ENCODE measurements around the gene MAP3K2. TPM values are rescaled to one million over a fixed set of nuclear protein-coding genes. Genes with fewer than 3 reads are reported as not detected.

Gene MAP3K2
- total RNA-seq, 3 donors from 2014 or later (not counting 1 experiment from before 2014, with no cell fraction given) = 99.4 to 109 (median 106) TPM

DNA sequence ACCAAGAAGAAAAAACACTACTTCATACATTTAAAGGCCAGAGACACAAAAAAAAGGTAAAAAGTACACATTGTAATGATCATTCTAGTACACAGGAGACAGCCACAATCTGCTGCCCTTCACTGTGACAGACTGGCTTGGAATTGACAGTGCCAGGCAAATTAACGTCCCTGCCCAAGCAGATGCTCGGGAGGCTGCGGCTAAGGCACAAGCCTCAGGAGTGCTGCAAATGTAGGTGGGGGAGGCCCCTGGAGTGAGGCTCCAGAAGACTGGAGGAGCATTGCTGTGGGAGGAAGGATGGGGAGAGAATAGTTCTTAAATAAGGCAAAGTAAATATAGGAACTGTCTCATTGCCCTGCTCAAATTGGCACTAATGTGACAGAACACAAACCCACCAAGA, 112.4 kb downstream of the MAP3K2 start:
- Mint-ChIP-seq H3K36me3 (peaks cover 16% of the 10 kb centered on the region), H3K27ac (peak overlapping the region in 1 of 2 donors; percentile 2), H3K4me3 (no peak overlapping the region), H3K9me3 (no peaks in the 10 kb centered on the region), H3K27me3 (ENCODE audit: low read depth in 2 of 2) (no peaks in the 10 kb centered on the region), H3K4me1 (peaks cover 0 to 12% of the 10 kb centered on the region in 2 donors)
- ATAC-seq = no peak
- no peaks in the 10 kb centered on the region for H3K27me3 ChIP-seq (ENCODE audit: control insufficient read depth, insufficient read depth, low read length)
- H3K9me3 ChIP-seq (ENCODE audit: control insufficient read depth, insufficient read depth, low read length) = no peaks in the 10 kb centered on the region
- H3K27ac ChIP-seq (ENCODE audit: low read length) = no peak overlapping the region
- intact Hi-C loops (cut with micrococcal nuclease) = no loop called here
- peaks cover 84% of the 10 kb centered on the region for H3K36me3 ChIP-seq (ENCODE audit: control insufficient read depth, insufficient read depth, low read length)
- WGBS (ENCODE audit: insufficient coverage) = 100% methylated on average over 3 of the region's 3 CpGs
- DNase-seq = no peak
- TF ChIP-seq CTCF (IDR thresholded peaks at IDR 0.05) = no peak
- no peaks in the 10 kb centered on the region for H3K4me1 ChIP-seq (ENCODE audit: control insufficient read depth, insufficient read depth, low read length)
- H3K4me3 ChIP-seq (ENCODE audit: low read length) = no peak overlapping the region

- intact Hi-C loops (cut with micrococcal nuclease) = no loop called here
- no peak for TF ChIP-seq CTCF (IDR thresholded peaks at IDR 0.05)
- Mint-ChIP-seq H3K4me3 (no peak overlapping the region), H3K27ac (no peak overlapping the region), H3K27me3 (ENCODE audit: low read depth in 2 of 2) (no peaks in the 10 kb centered on the region), H3K9me3 (no peaks in the 10 kb centered on the region), H3K36me3 (peaks cover 21% of the 10 kb centered on the region), H3K4me1 (peaks cover 0 to 12% of the 10 kb centered on the region in 2 donors)
- no peak for DNase-seq
- peak in 1 of 3 donors; percentile 10 for ATAC-seq
- WGBS (ENCODE audit: insufficient coverage) = 96% methylated on average over 5 of the region's 5 CpGs
- peaks cover 71% of the 10 kb centered on the region for H3K36me3 ChIP-seq (ENCODE audit: control insufficient read depth, insufficient read depth, low read length)
- H3K27ac ChIP-seq (ENCODE audit: low read length) = no peak overlapping the region
- H3K4me1 ChIP-seq (ENCODE audit: control insufficient read depth, insufficient read depth, low read length) = no peaks in the 10 kb centered on the region
- no peaks in the 10 kb centered on the region for H3K27me3 ChIP-seq (ENCODE audit: control insufficient read depth, insufficient read depth, low read length)
- H3K4me3 ChIP-seq (ENCODE audit: low read length) = no peak overlapping the region
- no peaks in the 10 kb centered on the region for H3K9me3 ChIP-seq (ENCODE audit: control insufficient read depth, insufficient read depth, low read length)
Observed at GRCh38 chr2:127270663-127271062, 117.1 kb downstream of the MAP3K2 start.

DNA sequence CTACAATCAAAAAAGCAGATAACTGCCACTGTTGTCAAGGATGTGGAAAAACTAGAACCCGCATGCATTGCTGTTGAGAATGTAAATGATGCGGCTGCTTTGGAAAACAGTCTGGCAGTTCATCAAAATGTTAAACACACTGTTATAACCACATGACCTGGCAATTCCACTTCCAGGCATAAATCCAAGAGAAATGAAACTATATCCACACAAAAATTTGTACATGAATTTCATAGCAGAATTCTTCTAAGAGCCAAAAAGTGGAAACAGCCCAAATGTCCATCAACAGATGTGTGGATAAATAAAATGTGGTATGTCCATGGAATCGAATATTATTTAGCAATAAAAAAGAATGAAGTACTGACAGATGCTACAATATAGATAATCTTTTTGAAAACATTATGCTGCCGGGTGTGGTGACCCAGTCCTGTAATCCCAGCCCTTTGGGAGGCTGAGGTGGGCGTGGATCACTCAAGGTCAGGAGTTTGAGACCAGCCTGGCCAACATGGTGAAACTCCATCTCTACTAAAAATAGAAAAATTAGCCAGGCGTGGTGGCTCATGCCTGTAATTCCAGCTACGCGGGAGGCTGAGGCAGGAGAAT, 125.9 kb downstream of the MAP3K2 start:
- no peak overlapping the region for H3K4me3 ChIP-seq (ENCODE audit: low read length)
- ATAC-seq = no peak
- Mint-ChIP-seq H3K27ac (peak overlapping the region in 1 of 2 donors; percentile 16), H3K4me1 (peaks cover 0 to 6% of the 10 kb centered on the region in 2 donors), H3K9me3 (no peaks in the 10 kb centered on the region), H3K27me3 (ENCODE audit: low read depth in 2 of 2) (no peaks in the 10 kb centered on the region), H3K36me3 (peaks cover 11% of the 10 kb centered on the region), H3K4me3 (no peak overlapping the region)
- intact Hi-C loops (cut with micrococcal nuclease) = no loop called here
- WGBS (ENCODE audit: insufficient coverage) = 98% methylated on average over 8 of the region's 8 CpGs
- no peak overlapping the region for H3K27ac ChIP-seq (ENCODE audit: low read length)
- H3K9me3 ChIP-seq (ENCODE audit: control insufficient read depth, insufficient read depth, low read length) = no peaks in the 10 kb centered on the region
- no peak for DNase-seq
- H3K4me1 ChIP-seq (ENCODE audit: control insufficient read depth, insufficient read depth, low read length) = no peaks in the 10 kb centered on the region
- peaks cover 50% of the 10 kb centered on the region for H3K36me3 ChIP-seq (ENCODE audit: control insufficient read depth, insufficient read depth, low read length)
- H3K27me3 ChIP-seq (ENCODE audit: control insufficient read depth, insufficient read depth, low read length) = no peaks in the 10 kb centered on the region
- TF ChIP-seq CTCF (IDR thresholded peaks at IDR 0.05) = no peak

DNA sequence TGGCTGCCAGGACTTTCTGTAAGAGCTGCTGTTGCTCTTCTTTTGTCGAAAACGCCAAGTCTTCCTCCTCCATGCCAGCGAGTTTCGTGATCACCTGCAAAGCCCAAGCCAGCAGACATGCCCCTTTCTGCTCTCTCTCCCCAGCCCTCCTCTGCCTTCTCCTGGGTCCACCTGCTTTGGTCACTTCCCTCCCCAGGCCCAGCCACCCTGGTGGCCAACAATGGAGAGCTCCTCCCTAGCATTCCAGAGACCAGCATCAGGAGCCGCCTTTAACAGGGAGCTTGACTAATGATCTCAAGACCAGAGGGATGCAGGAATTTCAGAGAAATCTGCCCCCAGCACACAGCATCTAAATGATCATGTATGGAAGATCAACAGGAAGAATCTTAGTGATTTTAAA, 128.4 kb downstream of the MAP3K2 start:
- peaks cover 55% of the 10 kb centered on the region for H3K36me3 ChIP-seq (ENCODE audit: control insufficient read depth, insufficient read depth, low read length)
- peaks cover 0 to 6% of the 10 kb centered on the region in 2 donors for H3K4me1 Mint-ChIP-seq
- no peaks in the 10 kb centered on the region for H3K4me1 ChIP-seq (ENCODE audit: control insufficient read depth, insufficient read depth, low read length)
- peaks cover 23% of the 10 kb centered on the region for H3K36me3 Mint-ChIP-seq
- intact Hi-C loops (cut with micrococcal nuclease) = no loop called here
- peak overlapping the region; percentile 42 to 62 for H3K27ac Mint-ChIP-seq
- TF ChIP-seq CTCF (IDR thresholded peaks at IDR 0.05) = no peak
- no peak overlapping the region for H3K27ac ChIP-seq (ENCODE audit: low read length)
- H3K27me3 Mint-ChIP-seq (ENCODE audit: low read depth in 2 of 2) = no peaks in the 10 kb centered on the region
- no peaks in the 10 kb centered on the region for H3K27me3 ChIP-seq (ENCODE audit: control insufficient read depth, insufficient read depth, low read length)
- no peak for DNase-seq
- no peak for ATAC-seq
- H3K4me3 ChIP-seq (ENCODE audit: low read length) = no peak overlapping the region
- no peaks in the 10 kb centered on the region for H3K9me3 Mint-ChIP-seq
- 100% methylated on average over 5 of the region's 5 CpGs for WGBS (ENCODE audit: insufficient coverage)
- H3K4me3 Mint-ChIP-seq = no peak overlapping the region
- no peaks in the 10 kb centered on the region for H3K9me3 ChIP-seq (ENCODE audit: control insufficient read depth, insufficient read depth, low read length)

All from natural killer cell (primary cell).